HG03342 (cell line): Measurements from ENCODE around the gene WDR7.

Source experiments
- ATAC-seq: cut with Tn5 transposase; IDR thresholded peaks from one replicate; pipeline ENCODE4 v1.9.1; 2021; ENCODE audit warnings: mild to moderate bottlenecking, moderate library complexity; ENCODE audit not compliant: unreplicated experiment

Gene WDR7

GRCh38 chr18:56929886-56930285 lies 278.7 kb downstream of the WDR7 start:
- ATAC-seq = no peak

DNA sequence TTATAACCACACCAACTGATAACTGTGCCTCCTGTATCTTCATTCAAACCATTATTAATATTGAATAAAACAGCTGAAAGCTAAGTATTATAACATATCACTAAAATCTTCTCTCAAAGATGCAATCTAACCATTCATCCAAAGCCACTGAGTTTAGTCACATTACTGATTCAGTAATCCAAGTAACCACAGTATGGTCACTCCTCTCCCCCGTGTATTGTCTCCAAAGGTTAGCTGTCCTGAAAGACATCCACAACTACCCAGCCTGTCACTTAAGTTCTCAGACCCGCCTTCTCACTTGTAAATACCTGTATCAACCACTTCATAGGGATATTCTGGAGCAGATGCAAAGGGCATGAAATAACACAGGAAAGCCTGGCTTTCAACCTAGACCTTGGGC lies 282.3 kb downstream of the WDR7 start:
- no peak for ATAC-seq

DNA sequence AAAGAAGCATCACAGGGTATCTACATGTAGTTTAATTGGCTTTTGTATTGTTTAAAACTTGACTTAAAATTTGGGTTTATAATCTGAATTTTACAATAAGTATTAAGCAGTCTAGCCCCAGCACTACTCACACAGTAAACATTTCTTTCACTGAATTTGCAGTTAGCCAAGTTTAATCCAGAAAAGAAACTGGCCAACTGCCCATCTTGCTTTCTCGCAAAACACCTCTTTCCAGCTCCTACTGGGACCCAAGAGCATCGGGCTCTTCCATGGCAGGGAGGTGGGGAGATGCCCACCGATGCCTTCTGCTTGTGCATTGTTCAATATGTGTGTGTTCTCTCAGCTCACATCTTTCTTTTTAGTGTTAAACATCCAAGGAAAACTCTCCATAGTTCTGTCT lies 283.0 kb downstream of the WDR7 start:
- ATAC-seq = no peak

DNA sequence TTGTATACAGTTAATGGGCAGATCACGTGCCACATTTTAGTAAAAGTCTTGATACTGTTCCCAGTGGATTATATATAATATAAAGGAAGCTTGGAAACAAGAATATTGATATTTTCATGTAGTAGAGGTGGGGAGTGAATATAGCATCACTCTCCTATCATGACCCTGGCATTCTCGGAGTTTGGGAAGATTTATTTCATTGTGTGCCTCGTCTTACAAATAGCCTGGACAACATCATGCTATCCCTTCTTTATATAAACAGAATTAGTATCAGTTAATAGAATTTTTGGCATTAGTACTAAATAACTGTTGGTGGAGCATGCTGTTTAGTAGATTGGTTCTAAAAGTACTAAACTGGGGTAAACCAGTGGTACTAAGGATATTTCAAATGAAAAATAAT lies 283.7 kb downstream of the WDR7 start:
- no peak for ATAC-seq

- ATAC-seq = no peak
Observed at GRCh38 chr18:56935434-56936040, 284.4 kb downstream of the WDR7 start.

GRCh38 chr18:56936457-56936856 lies 285.3 kb downstream of the WDR7 start:
- ATAC-seq = no peak

- no peak for ATAC-seq
Observed at GRCh38 chr18:56937874-56938430, 286.8 kb downstream of the WDR7 start.

DNA sequence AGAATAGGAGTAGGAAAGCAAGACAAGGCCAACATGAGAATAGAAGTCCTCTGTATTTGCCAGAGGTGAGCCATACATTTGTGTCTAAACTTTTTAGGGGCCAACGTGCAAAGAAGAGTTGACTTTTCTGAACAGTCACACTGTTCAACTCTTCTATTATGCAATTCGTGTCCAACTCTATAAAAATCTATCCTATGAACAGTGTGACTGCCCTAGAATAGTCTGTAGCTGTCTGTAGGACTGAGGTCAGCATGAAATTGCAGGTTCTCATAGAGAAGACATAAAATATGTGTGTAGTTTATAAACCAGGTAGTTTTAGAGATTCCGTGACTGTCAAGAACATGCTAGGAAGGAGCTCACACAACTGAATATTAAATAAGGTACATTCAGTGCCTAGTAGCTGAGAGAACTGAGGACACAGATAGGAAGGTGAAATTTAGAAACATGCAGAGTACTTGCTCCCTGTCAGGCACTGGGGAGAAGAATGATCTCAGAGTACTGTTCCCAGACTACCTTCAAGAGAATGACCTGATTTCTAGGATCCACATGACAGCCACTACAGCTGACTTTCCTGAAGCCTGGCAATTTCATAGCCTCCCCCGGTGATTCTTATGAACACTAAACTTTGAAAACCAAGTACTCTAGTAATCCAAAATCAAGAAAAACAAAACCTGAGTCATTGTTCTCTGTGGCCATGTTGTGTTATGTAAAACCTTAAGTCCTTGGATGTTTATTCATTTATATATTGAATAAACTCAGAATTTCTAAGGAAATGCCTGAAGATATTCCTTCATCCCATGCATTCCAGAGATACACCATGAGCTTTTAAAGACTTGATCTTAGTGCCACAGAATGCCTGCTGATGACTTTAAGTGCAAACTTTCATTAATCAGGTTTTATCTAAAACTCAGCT lies 294.3 kb downstream of the WDR7 start:
- ATAC-seq = no peak

GRCh38 chr18:56947236-56947635 lies 296.1 kb downstream of the WDR7 start:
- ATAC-seq = no peak

DNA sequence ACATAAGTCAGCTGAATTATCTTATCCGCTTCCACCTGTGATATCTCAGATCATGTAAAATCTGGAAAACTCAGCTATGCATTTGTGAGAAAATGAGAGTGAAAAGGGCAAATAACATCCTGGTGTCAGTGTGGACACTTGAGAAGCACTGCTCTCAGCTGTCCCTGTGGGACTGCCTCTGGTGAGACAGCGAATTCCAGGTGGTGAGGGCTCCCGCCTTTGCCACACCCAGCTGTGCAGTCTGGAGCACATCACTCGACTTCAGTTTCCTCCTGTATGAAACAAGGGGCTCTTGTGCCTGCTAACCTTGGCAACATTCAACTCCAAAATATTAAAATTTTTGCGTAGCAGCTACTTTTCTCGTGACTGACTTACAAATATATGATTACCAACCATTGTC lies 300.9 kb downstream of the WDR7 start:
- no peak for ATAC-seq

GRCh38 chr18:56953428-56954198 lies 302.5 kb downstream of the WDR7 start:
- no peak for ATAC-seq

GRCh38 chr18:56955490-56955889 lies 304.3 kb downstream of the WDR7 start:
- no peak for ATAC-seq

DNA sequence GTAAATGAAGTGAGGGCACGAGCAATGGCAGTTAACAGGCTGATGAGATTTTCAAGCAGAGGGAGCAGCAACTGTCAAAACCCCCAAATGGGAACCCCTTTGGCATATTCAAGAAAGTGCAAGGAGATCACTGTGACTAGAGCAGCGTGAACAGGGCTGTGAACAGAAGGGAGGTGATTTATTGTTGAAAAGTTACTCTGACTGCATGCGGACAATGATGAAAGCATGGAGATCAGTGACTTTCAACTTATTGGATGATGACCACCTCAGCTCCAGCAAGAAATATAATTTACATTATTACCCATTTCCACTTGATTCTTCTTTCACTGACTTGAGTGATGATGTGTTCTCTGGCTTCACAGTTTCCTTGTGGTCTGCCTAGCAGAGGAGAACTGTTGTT lies 308.0 kb downstream of the WDR7 start:
- no peak for ATAC-seq

GRCh38 chr18:56962322-56962721 lies 311.2 kb downstream of the WDR7 start:
- no peak for ATAC-seq

- no peak for ATAC-seq
Observed at GRCh38 chr18:56967035-56967434, 315.9 kb downstream of the WDR7 start.

GRCh38 chr18:56973487-56973886 lies 322.3 kb downstream of the WDR7 start:
- no peak for ATAC-seq

DNA sequence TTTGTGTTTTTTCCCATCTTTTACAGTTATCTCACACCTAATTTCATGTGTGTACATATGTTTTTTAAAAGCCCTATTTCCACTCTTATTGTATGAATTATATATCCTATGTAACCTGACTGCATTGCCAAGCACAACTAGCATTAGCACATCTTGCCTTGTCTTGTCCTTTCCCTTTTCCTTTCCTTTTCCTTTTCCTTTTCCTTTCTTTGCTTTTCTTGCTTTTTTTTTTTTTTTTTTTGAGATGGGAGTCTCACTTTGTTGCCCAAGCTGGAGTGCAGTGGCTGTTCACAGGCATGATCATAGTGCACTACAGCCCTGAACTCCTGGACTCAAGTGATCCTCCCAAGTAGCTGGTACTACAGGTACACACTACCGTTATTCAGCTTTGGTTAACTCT lies 323.0 kb downstream of the WDR7 start:
- ATAC-seq = no peak

GRCh38 chr18:56975276-56975675 lies 324.1 kb downstream of the WDR7 start:
- ATAC-seq = no peak

GRCh38 chr18:56977309-56977708 lies 326.1 kb downstream of the WDR7 start:
- no peak for ATAC-seq

GRCh38 chr18:56977771-56978170 lies 326.6 kb downstream of the WDR7 start:
- ATAC-seq = no peak

DNA sequence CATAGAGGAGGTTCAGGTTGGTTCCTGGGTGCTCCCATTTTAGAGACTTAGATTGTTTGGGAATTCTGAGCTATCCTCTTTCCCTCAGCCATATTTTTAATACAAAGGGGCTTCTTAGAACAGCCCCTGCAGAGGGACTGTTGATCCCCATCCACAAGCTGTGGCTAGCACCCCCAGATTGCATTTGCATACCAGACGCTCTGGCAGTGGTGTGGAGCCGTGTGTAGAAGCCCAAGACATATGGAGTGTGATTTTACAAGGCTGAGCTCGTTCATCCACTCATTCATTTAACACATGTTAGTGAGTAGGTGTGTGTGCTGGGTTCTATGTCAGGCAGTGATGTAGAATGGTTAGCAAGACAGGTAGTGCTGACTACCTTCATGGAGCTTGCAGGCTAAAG lies 329.0 kb downstream of the WDR7 start:
- ATAC-seq = no peak
